Transverse colon (tissue), 4 donors: ENCODE results near the gene TMEM63B. TPM values are rescaled to one million over a fixed set of nuclear protein-coding genes. Genes with fewer than 3 reads are reported as not detected.

Experiments
- DNase-seq: peaks from one replicate; pipeline ENCODE4 v3.0.0-alpha.2; 2019
- H3K27ac ChIP-seq, 4 donors: fragments of 200-600 bp; sonication (generic); 2 replicates each; pipeline ENCODE4 v1.5.1; 2016 to 2018; ENCODE audit warnings: inconsistent platforms in 4 of 4
- H3K27me3 ChIP-seq: fragments of 200-600 bp; sonication (generic); 2 replicates; pipeline ENCODE4 v1.5.1; 2017; ENCODE audit warnings: inconsistent platforms
- H3K36me3 ChIP-seq, 4 donors: fragments of 200-600 bp; sonication (generic); 2 replicates each; pipeline ENCODE4 v1.5.1; 2017 to 2019; ENCODE audit warnings: inconsistent platforms in 4 of 4
- H3K4me1 ChIP-seq, 4 donors: fragments of 200-600 bp; sonication (generic); 2 replicates each; pipeline ENCODE4 v1.5.1; 2017 to 2020; ENCODE audit warnings: inconsistent platforms in 4 of 4
- H3K4me3 ChIP-seq, 4 donors: fragments of 200-600 bp; sonication (generic); 1 replicate in 1 of 4; 2 replicates in 3 of 4; pipeline versions ENCODE4 v1.5.1 to v1.6.1; 2017 to 2019; ENCODE audit warnings: inconsistent platforms in 4 of 4
- H3K9me3 ChIP-seq, 2 donors: fragments of 200-600 bp; sonication (generic); 2 replicates each; pipeline ENCODE4 v1.5.1; 2017 to 2019; ENCODE audit warnings: inconsistent platforms in 2 of 2
- EP300 ChIP-seq: sonication (generic); formaldehyde crosslinking; IDR thresholded peaks from one replicate; pipeline ENCODE4 v1.6.1; 2017; ENCODE audit warnings: antibody characterized with exemption, low read depth
- POLR2A ChIP-seq: fragments of 450-650 bp; IDR thresholded peaks from one replicate; pipeline ENCODE4 v1.6.1; 2016; ENCODE audit warnings: antibody characterized with exemption, mild to moderate bottlenecking, moderate library complexity
- POLR2AphosphoS5 ChIP-seq, 3 donors: sonication (generic); formaldehyde crosslinking; IDR thresholded peaks; one replicate each; pipeline ENCODE4 v1.6.1; 2016; ENCODE audit warnings: antibody characterized with exemption in 3 of 3
- WGBS, 2 donors: methylation state at CpG; one replicate each; pipeline ENCODE4 v1.1.5; 2018; ENCODE audit warnings: low coverage in 1 of 2; 5-methylcytosine and 5-hydroxymethylcytosine counted together
- in situ Hi-C, 4 donors: fragments of 200-750 bp; cut with MboI; loops; one replicate each; pipeline versions ENCODE4 v1.15.0 to v1.15.1; 2017; ENCODE audit warnings: low sequenced_read_pairs in 3 of 4, low pct_ligation_motif_present in 1 of 4, low pct_unique_long_range_greater_than_20kb in 1 of 4
- intact Hi-C: fragments of 100-400 bp; cut with DNase I; formaldehyde crosslinking; loops from one replicate; pipeline ENCODE4 v1.15.1; 2023; ENCODE audit warnings: low total_unique reads
- total RNA-seq, 4 donors: library from RNA; depleted of rRNA; stranded (reverse); fragments of >200 nt; gene quantifications; one replicate each; pipeline ENCODE4 v1.1.0, GENCODE V29; 2016
- TF ChIP-seq, protein P1 (sequence below), 5 experiments: fragments of 200-600 bp in 3 of 5; fragments of 450-650 bp in 2 of 5; sonication (generic) in 3 of 5; IDR thresholded peaks; 1 replicate in 2 of 5; 2 replicates in 3 of 5; pipeline ENCODE4 v1.5.1; 2016 to 2017; ENCODE audit warnings: antibody characterized with exemption in 5 of 5, inconsistent platforms in 3 of 5, mild to moderate bottlenecking in 2 of 5, moderate library complexity in 1 of 5

Gene TMEM63B
- total RNA-seq, 4 donors from 2014 or later: 35.0 to 258 (median 89.4) TPM

DNA sequence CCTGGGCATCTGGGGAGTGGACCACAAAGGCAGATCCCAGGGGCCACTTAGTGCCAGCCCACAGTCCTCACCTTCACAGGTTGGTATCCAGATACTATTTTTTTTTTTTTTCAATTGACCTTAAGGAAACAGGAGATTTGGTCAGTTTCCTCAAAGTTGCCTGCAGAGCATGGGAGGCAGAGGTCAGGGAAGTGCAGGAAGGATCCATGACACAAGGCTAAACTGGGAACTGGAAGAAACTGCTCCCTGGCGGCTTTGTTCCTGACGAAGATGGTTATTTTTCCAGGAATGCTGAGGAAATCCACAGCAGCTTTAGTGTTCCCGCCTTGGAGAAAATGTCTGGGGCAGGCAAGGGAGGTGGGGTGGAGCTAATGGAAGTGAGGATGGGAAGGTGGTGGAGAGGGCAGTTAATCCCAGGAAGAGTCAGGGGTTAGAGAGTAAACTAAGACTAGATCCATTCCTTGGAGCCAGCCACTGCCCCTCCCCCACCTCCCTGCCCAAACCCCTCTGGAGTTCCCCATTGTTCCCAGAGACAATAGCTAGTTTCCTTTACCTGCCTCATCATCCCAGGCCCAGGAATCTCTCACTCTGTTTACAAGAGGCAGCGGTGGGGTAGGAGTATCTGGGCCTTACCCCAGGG is 75.1 kb downstream of the TMEM63B start:
- in situ Hi-C loops (no loop called here), intact Hi-C loops (no loop called here)
- DNase-seq: no peak
- H3K27me3 ChIP-seq: no peaks in the 10 kb centered on the region
- TF ChIP-seq EP300 (no peak), POLR2A (no peak), POLR2AphosphoS5 (IDR thresholded peaks at IDR 0.05) (no peak)
- TF ChIP-seq, protein P1, sequence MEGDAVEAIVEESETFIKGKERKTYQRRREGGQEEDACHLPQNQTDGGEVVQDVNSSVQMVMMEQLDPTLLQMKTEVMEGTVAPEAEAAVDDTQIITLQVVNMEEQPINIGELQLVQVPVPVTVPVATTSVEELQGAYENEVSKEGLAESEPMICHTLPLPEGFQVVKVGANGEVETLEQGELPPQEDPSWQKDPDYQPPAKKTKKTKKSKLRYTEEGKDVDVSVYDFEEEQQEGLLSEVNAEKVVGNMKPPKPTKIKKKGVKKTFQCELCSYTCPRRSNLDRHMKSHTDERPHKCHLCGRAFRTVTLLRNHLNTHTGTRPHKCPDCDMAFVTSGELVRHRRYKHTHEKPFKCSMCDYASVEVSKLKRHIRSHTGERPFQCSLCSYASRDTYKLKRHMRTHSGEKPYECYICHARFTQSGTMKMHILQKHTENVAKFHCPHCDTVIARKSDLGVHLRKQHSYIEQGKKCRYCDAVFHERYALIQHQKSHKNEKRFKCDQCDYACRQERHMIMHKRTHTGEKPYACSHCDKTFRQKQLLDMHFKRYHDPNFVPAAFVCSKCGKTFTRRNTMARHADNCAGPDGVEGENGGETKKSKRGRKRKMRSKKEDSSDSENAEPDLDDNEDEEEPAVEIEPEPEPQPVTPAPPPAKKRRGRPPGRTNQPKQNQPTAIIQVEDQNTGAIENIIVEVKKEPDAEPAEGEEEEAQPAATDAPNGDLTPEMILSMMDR (IDR thresholded peaks at IDR 0.05): no peak
- peak overlapping the region in 2 of 4 donors; percentile 23 to 28 for H3K27ac ChIP-seq
- H3K9me3 ChIP-seq: no peaks in the 10 kb centered on the region
- no peak overlapping the region for H3K4me3 ChIP-seq
- H3K4me1 ChIP-seq: peaks cover 0 to 22% (median 14%) of the 10 kb centered on the region in 4 donors
- no peaks in the 10 kb centered on the region for H3K36me3 ChIP-seq
- WGBS, 2 donors: 92% methylated on average over 4 of the region's 4 CpGs; no CpG with 5 or more reads in 1 of the 2 donors

DNA sequence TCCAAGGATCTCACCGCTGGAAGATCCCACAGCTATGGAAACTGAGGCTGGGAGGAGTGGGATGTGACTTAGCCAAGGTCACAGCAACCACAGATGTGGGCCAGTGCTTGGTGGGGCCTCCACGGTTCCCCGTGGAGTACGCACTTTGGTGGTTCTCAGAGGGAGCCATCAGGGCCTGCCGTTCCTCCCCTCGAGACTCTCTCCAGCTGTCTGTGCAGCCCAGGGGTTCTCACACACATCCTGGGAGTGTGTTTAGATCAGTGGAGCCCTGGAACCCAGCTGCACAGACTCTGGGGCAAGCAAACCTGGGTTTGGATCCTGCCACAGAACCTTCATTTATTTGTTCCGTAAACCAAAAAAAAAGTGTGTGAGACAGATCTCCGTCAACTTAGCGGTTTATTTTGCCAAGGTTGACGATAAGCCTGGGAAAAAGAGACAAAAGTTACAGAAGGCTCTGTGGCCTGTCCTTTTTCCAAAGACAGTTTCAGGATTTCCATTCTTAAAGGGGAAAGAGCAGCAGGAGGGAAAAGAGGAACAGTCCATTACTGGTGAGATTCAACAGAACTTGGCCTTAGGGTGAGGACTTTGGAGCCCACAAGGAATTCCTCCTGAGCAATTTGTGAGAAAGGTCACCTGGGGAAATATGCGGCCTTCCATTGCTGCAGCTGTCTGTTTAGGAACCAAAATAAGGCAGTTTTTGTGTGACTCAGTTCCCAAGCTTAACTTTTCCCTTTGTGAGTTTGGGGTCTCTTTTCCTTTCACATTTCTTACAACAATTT is 75.8 kb downstream of the TMEM63B start:
- Histone ChIP-seq H3K27ac (peak overlapping the region; percentile 3 to 40 (median 34)), H3K4me1 (peaks cover 0 to 22% (median 14%) of the 10 kb centered on the region in 4 donors), H3K4me3 (no peak overlapping the region), H3K9me3 (no peaks in the 10 kb centered on the region), H3K27me3 (no peaks in the 10 kb centered on the region), H3K36me3 (no peaks in the 10 kb centered on the region)
- whole genome bisulfite sequencing, 2 donors: 78 to 91% methylated on average over 5 to 11 of the region's 11 CpGs
- TF ChIP-seq POLR2A (no peak), POLR2AphosphoS5 (IDR thresholded peaks at IDR 0.05) (no peak), EP300 (no peak)
- TF ChIP-seq, protein P1 (IDR thresholded peaks at IDR 0.05): no peak
- intact Hi-C loops (no loop called here), in situ Hi-C loops (no loop called here)
- DNase-seq: no peak

DNA sequence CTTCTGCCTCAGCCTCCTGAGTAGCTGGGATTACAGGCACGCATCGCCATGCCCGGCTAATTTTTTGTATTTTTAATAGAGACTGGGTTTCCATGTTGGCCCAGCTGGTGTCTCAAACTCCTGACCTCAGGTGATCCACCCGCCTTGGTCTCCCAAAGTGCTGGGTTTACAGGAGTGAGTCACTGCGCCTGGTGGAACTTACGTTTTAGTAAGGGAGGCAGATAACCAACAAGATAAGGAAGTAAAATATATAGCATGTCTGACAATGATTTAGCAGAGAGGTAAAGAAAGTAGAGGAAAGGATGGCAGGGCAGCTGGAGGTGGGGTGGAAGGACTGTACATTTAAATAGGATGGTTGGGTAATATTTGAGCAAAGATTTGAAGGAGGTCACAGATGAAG is 76.6 kb downstream of the TMEM63B start:
- WGBS, 2 donors: 46 to 75% methylated on average over 2 to 6 of the region's 6 CpGs
- H3K4me3 ChIP-seq: no peak overlapping the region
- H3K36me3 ChIP-seq: no peaks in the 10 kb centered on the region
- H3K9me3 ChIP-seq: no peaks in the 10 kb centered on the region
- peaks cover 0 to 22% (median 14%) of the 10 kb centered on the region in 4 donors for H3K4me1 ChIP-seq
- DNase-seq: peak; percentile 49
- intact Hi-C loops: no loop called here
- in situ Hi-C loops: no loop called here
- peak overlapping the region; percentile 3 to 40 (median 34) for H3K27ac ChIP-seq
- no peak for TF ChIP-seq EP300
- TF ChIP-seq POLR2A: no peak
- TF ChIP-seq, protein P1 (IDR thresholded peaks at IDR 0.05): no peak
- H3K27me3 ChIP-seq: no peaks in the 10 kb centered on the region

Other genes starting within 250 kb of the TMEM63B start
- gene MRPL14, start 102 bp upstream of the TMEM63B start, total RNA-seq: 10 to 100 TPM; 15.5 to 54.6 (median 45.9) TPM
- 10 to 100 TPM in 1 of 4 donors, 1 to 10 TPM in 2, not detected in 1; 1.6 to 19.8 (median 4.9) TPM for gene CAPN11, start 31.3 kb downstream of the TMEM63B start, total RNA-seq
- under 1 TPM in 1 of 4 donors, not detected in 3; 0.95 TPM for gene MYMX, start 89.4 kb downstream of the TMEM63B start, total RNA-seq
- gene SLC29A1, start 96.0 kb downstream of the TMEM63B start, total RNA-seq: 10 to 100 TPM; 25.1 to 45.2 (median 35.6) TPM
- 100 to 1,000 TPM; 105 to 371 (median 242) TPM for gene HSP90AB1, start 119.5 kb downstream of the TMEM63B start, total RNA-seq
- 10 to 100 TPM in 3 of 4 donors, 1 to 10 TPM in 1; 9.0 to 36.4 (median 22.5) TPM for gene SLC35B2, start 130.0 kb downstream of the TMEM63B start, total RNA-seq
- gene NFKBIE, start 138.0 kb downstream of the TMEM63B start, total RNA-seq: 10 to 100 TPM in 3 of 4 donors, 1 to 10 TPM in 1; 2.6 to 67.3 (median 19.0) TPM
- 1 to 10 TPM in 2 of 4 donors, under 1 TPM in 2; 0.14 to 3.8 (median 1.7) TPM for gene TMEM151B, start 142.9 kb downstream of the TMEM63B start, total RNA-seq
- gene AARS2, start 185.8 kb downstream of the TMEM63B start, total RNA-seq: 10 to 100 TPM in 3 of 4 donors, 1 to 10 TPM in 1; 9.1 to 18.3 (median 14.8) TPM
- not detected for gene SPATS1, start 215.1 kb downstream of the TMEM63B start, total RNA-seq